HepG2 (cell line): ENCODE data around the gene TNXB. TPM values are rescaled to one million over a fixed set of nuclear protein-coding genes. Genes with fewer than 3 reads are reported as not detected.

ENCODE experiments used
- CEBPB ChIP-seq: IDR thresholded peaks from 2 replicates; pipeline ENCODE4 v1.6.1; 2011; ENCODE audit warnings: low read depth, low read length, improper control_type of control experiment, borderline replicate concordance
- CENPT ChIP-seq: sonication (generic); formaldehyde crosslinking; IDR thresholded peaks from 2 replicates; pipeline ENCODE4 v1.8.0; 2022; ENCODE audit warnings: low read depth, mild to moderate bottlenecking, moderate library complexity, missing genetic modification reagents
- CTCF ChIP-seq: sonication (generic); formaldehyde crosslinking; IDR thresholded peaks from 2 replicates; pipeline ENCODE4 v1.5.0; 2020; ENCODE audit warnings: mild to moderate bottlenecking, missing genetic modification reagents, moderate library complexity
- HDAC2 ChIP-seq: sonication (generic); formaldehyde crosslinking; IDR thresholded peaks from 2 replicates; pipeline ENCODE4 v1.4.0; 2020; ENCODE audit warnings: missing genetic modification reagents
- HNF1B ChIP-seq: sonication (generic); formaldehyde crosslinking; IDR thresholded peaks from 2 replicates; pipeline ENCODE4 v1.5.1; 2020; ENCODE audit warnings: mild to moderate bottlenecking, moderate library complexity, missing genetic modification reagents
- PAF1 ChIP-seq: IDR thresholded peaks from 2 replicates; pipeline ENCODE4 v1.6.1; 2016; ENCODE audit warnings: missing genetic modification reagents, missing compliant biosample characterization
- RAD21 ChIP-seq: fragments of 450-650 bp; formaldehyde crosslinking; IDR thresholded peaks from 2 replicates; pipeline ENCODE4 v1.5.0; 2020; ENCODE audit warnings: mild to moderate bottlenecking
- REPIN1 ChIP-seq: sonication (generic); formaldehyde crosslinking; IDR thresholded peaks from 2 replicates; pipeline ENCODE4 v1.8.0; 2022; ENCODE audit warnings: missing genetic modification reagents, low read depth, mild to moderate bottlenecking, borderline replicate concordance
- SMAD1 ChIP-seq: sonication (generic); formaldehyde crosslinking; IDR thresholded peaks from 2 replicates; pipeline ENCODE4 v1.4.0; 2020; ENCODE audit warnings: missing genetic modification reagents, low read depth, mild to moderate bottlenecking, borderline replicate concordance
- SMC3 ChIP-seq: IDR thresholded peaks from 2 replicates; pipeline ENCODE4 v1.6.1; 2011; ENCODE audit warnings: low read length, improper control_type of control experiment
- STAG1 ChIP-seq: sonication (generic); formaldehyde crosslinking; IDR thresholded peaks from 2 replicates; pipeline ENCODE4 v1.4.0; 2020; ENCODE audit warnings: missing genetic modification reagents
- U2AF1 ChIP-seq: fragments of 200-400 bp; formaldehyde crosslinking; optimal IDR thresholded peaks from 2 replicates; pipeline ENCODE3; 2017; ENCODE audit warnings: mild to moderate bottlenecking, low read depth, low read length
- ZBTB4 ChIP-seq: sonication (generic); formaldehyde crosslinking; IDR thresholded peaks from 2 replicates; pipeline ENCODE4 v1.4.0; 2020; ENCODE audit warnings: missing genetic modification reagents, mild to moderate bottlenecking, borderline replicate concordance
- ZNF501 ChIP-seq: sonication (generic); formaldehyde crosslinking; IDR thresholded peaks from 2 replicates; pipeline ENCODE4 v1.5.1; 2020; ENCODE audit warnings: mild to moderate bottlenecking, moderate library complexity, missing genetic modification reagents
- ZNF704 ChIP-seq: sonication (generic); formaldehyde crosslinking; IDR thresholded peaks from 2 replicates; pipeline ENCODE4 v1.8.1; 2023; ENCODE audit warnings: mild to moderate bottlenecking, inconsistent platforms, moderate library complexity, missing genetic modification reagents, borderline replicate concordance
- polyA plus RNA-seq, 8 experiments: library from polyadenylated mRNA; depleted of rRNA in 3 of 8; stranded (reverse) in 7 of 8; unstranded in 1 of 8; fragments of >200 nt; fragmentation: Illumina TruSeq in 4 of 8; extraction: Trizol in 4 of 8; gene quantifications; 2 replicates each; pipeline versions ENCODE4 v1.2.1 to v1.2.3, GENCODE V29; 2011 to 2016; ENCODE audit warnings: low read depth in 4 of 8, missing spikeins in 1 of 8, mixed read lengths in 1 of 8; ENCODE audit not compliant: insufficient read depth in 1 of 8
- total RNA-seq, 5 experiments: library from RNA; depleted of rRNA; stranded (reverse); fragments of >200 nt; fragmentation: Illumina TruSeq; extraction: Trizol; gene quantifications; 2 replicates each; pipeline ENCODE4 v1.2.3, GENCODE V29; 2016; ENCODE audit warnings: low read depth in 1 of 5
- TF ChIP-seq, protein P1 (sequence below): sonication (generic); formaldehyde crosslinking; IDR thresholded peaks from 2 replicates; pipeline ENCODE4 v1.4.0; 2020; ENCODE audit warnings: missing genetic modification reagents
- TF ChIP-seq, protein P2 (sequence below): sonication (generic); formaldehyde crosslinking; IDR thresholded peaks from 2 replicates; pipeline ENCODE4 v1.9.0; 2021; ENCODE audit warnings: missing genetic modification reagents, mild to moderate bottlenecking, borderline replicate concordance

The TNXB gene
- total and polyA plus RNA-seq, 2 of the 13 experiments (the other 11 are each of a cell fraction or from before 2014, with no cell fraction given) = 1.6 to 2.7 TPM

GRCh38 chr6:32116674-32117073 is 7.5 kb upstream of the TNXB start (continued):
- TF ChIP-seq, protein P1, sequence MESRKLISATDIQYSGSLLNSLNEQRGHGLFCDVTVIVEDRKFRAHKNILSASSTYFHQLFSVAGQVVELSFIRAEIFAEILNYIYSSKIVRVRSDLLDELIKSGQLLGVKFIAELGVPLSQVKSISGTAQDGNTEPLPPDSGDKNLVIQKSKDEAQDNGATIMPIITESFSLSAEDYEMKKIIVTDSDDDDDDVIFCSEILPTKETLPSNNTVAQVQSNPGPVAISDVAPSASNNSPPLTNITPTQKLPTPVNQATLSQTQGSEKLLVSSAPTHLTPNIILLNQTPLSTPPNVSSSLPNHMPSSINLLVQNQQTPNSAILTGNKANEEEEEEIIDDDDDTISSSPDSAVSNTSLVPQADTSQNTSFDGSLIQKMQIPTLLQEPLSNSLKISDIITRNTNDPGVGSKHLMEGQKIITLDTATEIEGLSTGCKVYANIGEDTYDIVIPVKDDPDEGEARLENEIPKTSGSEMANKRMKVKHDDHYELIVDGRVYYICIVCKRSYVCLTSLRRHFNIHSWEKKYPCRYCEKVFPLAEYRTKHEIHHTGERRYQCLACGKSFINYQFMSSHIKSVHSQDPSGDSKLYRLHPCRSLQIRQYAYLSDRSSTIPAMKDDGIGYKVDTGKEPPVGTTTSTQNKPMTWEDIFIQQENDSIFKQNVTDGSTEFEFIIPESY (CRISPR knock-in tag) = peak; percentile 16; the same call in 1 of the 2 replicates
- TF ChIP-seq REPIN1 (CRISPR knock-in tag) (no peak), HNF1B (0 out of 2 replicates have a peak, but pooled peaks have one; percentile 16), U2AF1 (no peak), ZBTB4 (no peak), HDAC2 (CRISPR knock-in tag) (no peak), STAG1 (CRISPR knock-in tag) (peak; percentile 38), CENPT (CRISPR knock-in tag) (no peak), PAF1 (CRISPR knock-in tag) (no peak), CTCF (CRISPR knock-in tag) (peak; percentile 68), RAD21 (CRISPR knock-in tag) (0 out of 2 replicates have a peak, but pooled peaks have one; percentile 21), SMC3 (peak; percentile 52; the same call in 1 of the 2 replicates), SMAD1 (no peak), ZNF704 (CRISPR knock-in tag) (no peak), ZNF501 (CRISPR knock-in tag) (0 out of 2 replicates have a peak, but pooled peaks have one; percentile 32), CEBPB (no peak)
- TF ChIP-seq, protein P2, sequence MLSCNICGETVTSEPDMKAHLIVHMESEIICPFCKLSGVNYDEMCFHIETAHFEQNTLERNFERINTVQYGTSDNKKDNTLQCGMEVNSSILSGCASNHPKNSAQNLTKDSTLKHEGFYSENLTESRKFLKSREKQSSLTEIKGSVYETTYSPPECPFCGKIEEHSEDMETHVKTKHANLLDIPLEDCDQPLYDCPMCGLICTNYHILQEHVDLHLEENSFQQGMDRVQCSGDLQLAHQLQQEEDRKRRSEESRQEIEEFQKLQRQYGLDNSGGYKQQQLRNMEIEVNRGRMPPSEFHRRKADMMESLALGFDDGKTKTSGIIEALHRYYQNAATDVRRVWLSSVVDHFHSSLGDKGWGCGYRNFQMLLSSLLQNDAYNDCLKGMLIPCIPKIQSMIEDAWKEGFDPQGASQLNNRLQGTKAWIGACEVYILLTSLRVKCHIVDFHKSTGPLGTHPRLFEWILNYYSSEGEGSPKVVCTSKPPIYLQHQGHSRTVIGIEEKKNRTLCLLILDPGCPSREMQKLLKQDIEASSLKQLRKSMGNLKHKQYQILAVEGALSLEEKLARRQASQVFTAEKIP (CRISPR knock-in tag) = no peak
